Measurements from ENCODE around the gene WDR7. TPM values are rescaled to one million over a fixed set of nuclear protein-coding genes. Genes with fewer than 3 reads are reported as not detected.

WDR7 gene
- total and polyA plus RNA-seq, 2 experiments from 2014 or later: 7.0 to 14.8 TPM

GRCh38 chr18:56988022-56988421 is 336.9 kb downstream of the WDR7 start:
- TF ChIP-seq ZNF331 (CRISPR knock-in tag; IDR thresholded peaks at IDR 0.05; ENCODE audit: low read depth) (no peak), ZNF114 (CRISPR knock-in tag; IDR thresholded peaks at IDR 0.05) (no peak), STAT1 (IDR thresholded peaks at IDR 0.05; ENCODE audit: unreplicated experiment) (no peak), EZH2phosphoT487 (IDR thresholded peaks at IDR 0.05; ENCODE audit: unreplicated experiment) (no peak), NANOG (IDR thresholded peaks at IDR 0.05; ENCODE audit: borderline replicate concordance) (no peak), CTCF (conservative IDR thresholded peaks at IDR 0.05; ENCODE audit: low read depth in 2 of 2) (no peak), JUNB (IDR thresholded peaks at IDR 0.05; ENCODE audit: unreplicated experiment) (no peak), CREB1 (CRISPR knock-in tag; IDR thresholded peaks at IDR 0.05; ENCODE audit: low read depth) (no peak), REST (IDR thresholded peaks at IDR 0.05; ENCODE audit: unreplicated experiment) (no peak), EZH2 (IDR thresholded peaks at IDR 0.05; ENCODE audit: low read depth, unreplicated experiment) (no peak), POLR2AphosphoS5 (IDR thresholded peaks at IDR 0.05; ENCODE audit: low read depth) (no peak)
- TF ChIP-seq, protein P1, sequence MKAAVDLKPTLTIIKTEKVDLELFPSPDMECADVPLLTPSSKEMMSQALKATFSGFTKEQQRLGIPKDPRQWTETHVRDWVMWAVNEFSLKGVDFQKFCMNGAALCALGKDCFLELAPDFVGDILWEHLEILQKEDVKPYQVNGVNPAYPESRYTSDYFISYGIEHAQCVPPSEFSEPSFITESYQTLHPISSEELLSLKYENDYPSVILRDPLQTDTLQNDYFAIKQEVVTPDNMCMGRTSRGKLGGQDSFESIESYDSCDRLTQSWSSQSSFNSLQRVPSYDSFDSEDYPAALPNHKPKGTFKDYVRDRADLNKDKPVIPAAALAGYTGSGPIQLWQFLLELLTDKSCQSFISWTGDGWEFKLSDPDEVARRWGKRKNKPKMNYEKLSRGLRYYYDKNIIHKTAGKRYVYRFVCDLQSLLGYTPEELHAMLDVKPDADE (IDR thresholded peaks at IDR 0.05): no peak
- TF ChIP-seq, protein P2, sequence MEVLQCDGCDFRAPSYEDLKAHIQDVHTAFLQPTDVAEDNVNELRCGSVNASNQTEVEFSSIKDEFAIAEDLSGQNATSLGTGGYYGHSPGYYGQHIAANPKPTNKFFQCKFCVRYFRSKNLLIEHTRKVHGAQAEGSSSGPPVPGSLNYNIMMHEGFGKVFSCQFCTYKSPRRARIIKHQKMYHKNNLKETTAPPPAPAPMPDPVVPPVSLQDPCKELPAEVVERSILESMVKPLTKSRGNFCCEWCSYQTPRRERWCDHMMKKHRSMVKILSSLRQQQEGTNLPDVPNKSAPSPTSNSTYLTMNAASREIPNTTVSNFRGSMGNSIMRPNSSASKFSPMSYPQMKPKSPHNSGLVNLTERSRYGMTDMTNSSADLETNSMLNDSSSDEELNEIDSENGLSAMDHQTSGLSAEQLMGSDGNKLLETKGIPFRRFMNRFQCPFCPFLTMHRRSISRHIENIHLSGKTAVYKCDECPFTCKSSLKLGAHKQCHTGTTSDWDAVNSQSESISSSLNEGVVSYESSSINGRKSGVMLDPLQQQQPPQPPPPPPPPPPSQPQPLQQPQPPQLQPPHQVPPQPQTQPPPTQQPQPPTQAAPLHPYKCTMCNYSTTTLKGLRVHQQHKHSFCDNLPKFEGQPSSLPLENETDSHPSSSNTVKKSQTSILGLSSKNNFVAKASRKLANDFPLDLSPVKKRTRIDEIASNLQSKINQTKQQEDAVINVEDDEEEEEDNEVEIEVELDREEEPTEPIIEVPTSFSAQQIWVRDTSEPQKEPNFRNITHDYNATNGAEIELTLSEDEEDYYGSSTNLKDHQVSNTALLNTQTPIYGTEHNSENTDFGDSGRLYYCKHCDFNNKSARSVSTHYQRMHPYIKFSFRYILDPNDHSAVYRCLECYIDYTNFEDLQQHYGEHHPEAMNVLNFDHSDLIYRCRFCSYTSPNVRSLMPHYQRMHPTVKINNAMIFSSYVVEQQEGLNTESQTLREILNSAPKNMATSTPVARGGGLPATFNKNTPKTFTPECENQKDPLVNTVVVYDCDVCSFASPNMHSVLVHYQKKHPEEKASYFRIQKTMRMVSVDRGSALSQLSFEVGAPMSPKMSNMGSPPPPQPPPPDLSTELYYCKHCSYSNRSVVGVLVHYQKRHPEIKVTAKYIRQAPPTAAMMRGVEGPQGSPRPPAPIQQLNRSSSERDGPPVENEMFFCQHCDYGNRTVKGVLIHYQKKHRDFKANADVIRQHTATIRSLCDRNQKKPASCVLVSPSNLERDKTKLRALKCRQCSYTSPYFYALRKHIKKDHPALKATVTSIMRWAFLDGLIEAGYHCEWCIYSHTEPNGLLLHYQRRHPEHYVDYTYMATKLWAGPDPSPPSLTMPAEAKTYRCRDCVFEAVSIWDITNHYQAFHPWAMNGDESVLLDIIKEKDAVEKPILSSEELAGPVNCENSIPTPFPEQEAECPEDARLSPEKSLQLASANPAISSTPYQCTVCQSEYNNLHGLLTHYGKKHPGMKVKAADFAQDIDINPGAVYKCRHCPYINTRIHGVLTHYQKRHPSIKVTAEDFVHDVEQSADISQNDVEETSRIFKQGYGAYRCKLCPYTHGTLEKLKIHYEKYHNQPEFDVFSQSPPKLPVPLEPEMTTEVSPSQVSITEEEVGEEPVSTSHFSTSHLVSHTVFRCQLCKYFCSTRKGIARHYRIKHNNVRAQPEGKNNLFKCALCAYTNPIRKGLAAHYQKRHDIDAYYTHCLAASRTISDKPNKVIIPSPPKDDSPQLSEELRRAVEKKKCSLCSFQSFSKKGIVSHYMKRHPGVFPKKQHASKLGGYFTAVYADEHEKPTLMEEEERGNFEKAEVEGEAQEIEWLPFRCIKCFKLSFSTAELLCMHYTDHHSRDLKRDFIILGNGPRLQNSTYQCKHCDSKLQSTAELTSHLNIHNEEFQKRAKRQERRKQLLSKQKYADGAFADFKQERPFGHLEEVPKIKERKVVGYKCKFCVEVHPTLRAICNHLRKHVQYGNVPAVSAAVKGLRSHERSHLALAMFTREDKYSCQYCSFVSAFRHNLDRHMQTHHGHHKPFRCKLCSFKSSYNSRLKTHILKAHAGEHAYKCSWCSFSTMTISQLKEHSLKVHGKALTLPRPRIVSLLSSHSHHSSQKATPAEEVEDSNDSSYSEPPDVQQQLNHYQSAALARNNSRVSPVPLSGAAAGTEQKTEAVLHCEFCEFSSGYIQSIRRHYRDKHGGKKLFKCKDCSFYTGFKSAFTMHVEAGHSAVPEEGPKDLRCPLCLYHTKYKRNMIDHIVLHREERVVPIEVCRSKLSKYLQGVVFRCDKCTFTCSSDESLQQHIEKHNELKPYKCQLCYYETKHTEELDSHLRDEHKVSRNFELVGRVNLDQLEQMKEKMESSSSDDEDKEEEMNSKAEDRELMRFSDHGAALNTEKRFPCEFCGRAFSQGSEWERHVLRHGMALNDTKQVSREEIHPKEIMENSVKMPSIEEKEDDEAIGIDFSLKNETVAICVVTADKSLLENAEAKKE (CRISPR knock-in tag; IDR thresholded peaks at IDR 0.05): no peak
- no peaks in the 10 kb centered on the region for H3K36me3 Mint-ChIP-seq (ENCODE audit: low read depth)
- H3K27me3 Mint-ChIP-seq (ENCODE audit: insufficient read depth, low read depth, poor library complexity): no peaks in the 10 kb centered on the region
- H3K27ac Mint-ChIP-seq: no peak overlapping the region
- DNase-seq (ENCODE audit: low spot score) (no peak), ATAC-seq (no peak)
- peaks cover 24% of the 10 kb centered on the region for H3K4me1 Mint-ChIP-seq
- Histone ChIP-seq H3K4me3 (no peak overlapping the region), H3K79me2 (replicated peaks; ENCODE audit: insufficient read depth) (no peaks in the 10 kb centered on the region), H3K36me3 (ENCODE audit: insufficient read depth) (no peaks in the 10 kb centered on the region), H2AFZ (no peak overlapping the region), H3K4me2 (no peak overlapping the region), H3K27me3 (ENCODE audit: insufficient read depth) (no peaks in the 10 kb centered on the region), H3K9me2 (ENCODE audit: insufficient read depth) (no peaks in the 10 kb centered on the region), H3K4me1 (ENCODE audit: insufficient read depth) (peaks cover 9% of the 10 kb centered on the region; the same call in 1 of the 2 replicates), H4K20me1 (replicated peaks; ENCODE audit: insufficient read depth) (no peaks in the 10 kb centered on the region), H3K27ac (ENCODE audit: low read depth) (no peak overlapping the region), H3F3A (replicated peaks; ENCODE audit: low read depth) (no peaks in the 10 kb centered on the region)
- no peaks in the 10 kb centered on the region for H3K9me3 Mint-ChIP-seq
- H3K4me3 Mint-ChIP-seq: no peak overlapping the region
